HCT116 (cell line): ENCODE measurements around the gene LRRC61. TPM values are rescaled to one million over a fixed set of nuclear protein-coding genes. Genes with fewer than 3 reads are reported as not detected.

ENCODE experiments used
- ATAC-seq: fragments of 200-7000 bp; cut with Tn5 transposase; 2 replicates; pipeline ENCODE4 v1.9.1; 2020; ENCODE audit warnings: mild to moderate bottlenecking, moderate library complexity
- BruUV-seq: library from RNA; stranded (reverse); fragments of 400-500 nt; replicated peaks from 2 replicates; lab custom pipeline; 2021; lab: Mats Ljungman, UMichigan
- CTCF ChIA-PET: fragments of 300-600 bp; sonication (Branson Sonifier 250); formaldehyde crosslinking; loops from one replicate; lab custom pipeline; 2021; ENCODE audit warnings: antibody characterized with exemption; lab: Charles Lee
- POLR2A ChIA-PET: fragments of 300-600, 350-600 bp; sonication (Branson Sonifier 250); formaldehyde crosslinking; loops from one replicate; lab custom pipeline; 2021; ENCODE audit warnings: antibody characterized with exemption; lab: Charles Lee
- RAD21 ChIA-PET, 2 experiments: fragments of 300-600 bp; sonication (Branson Sonifier 250); formaldehyde crosslinking; loops; one replicate each; lab custom pipeline; 2023; ENCODE audit warnings: low total read pairs in 2 of 2; ENCODE audit not compliant: uncharacterized antibody in 2 of 2, unreplicated experiment in 2 of 2, low non-redundant PET in 1 of 2; lab: Charles Lee
- DNase-seq: peaks from one replicate; pipeline ENCODE4 v3.0.0-alpha.2; 2010; ENCODE audit warnings: low read depth, low spot score
- H2AFZ ChIP-seq: fragments of 200-600 bp; shearing (Covaris generic), sonication (generic); 2 replicates; pipeline ENCODE4 v1.6.1; 2017; ENCODE audit warnings: low read depth, mixed run types, mixed read lengths, antibody characterized with exemption, low read length; ENCODE audit not compliant: poor library complexity, severe bottlenecking
- H3K27ac ChIP-seq: 2 replicates; pipeline ENCODE4 v1.5.1; 2012; ENCODE audit warnings: low read depth, low read length
- H3K27me3 ChIP-seq: fragments of 200-600 bp; sonication (generic); 2 replicates; pipeline ENCODE4 v1.6.1; 2016; ENCODE audit warnings: mixed run types, low read length, mixed read lengths; ENCODE audit not compliant: insufficient read depth
- H3K36me3 ChIP-seq, 2 experiments: fragments of 200-500 bp in 1 of 2; fragments of 200-600 bp in 1 of 2; sonication (Bioruptor generic) in 1 of 2; sonication (generic) in 1 of 2; 2 replicates each; pipeline versions ENCODE4 v1.5.1 to v1.6.1; 2014 to 2016; ENCODE audit warnings: low read length in 2 of 2, inconsistent platforms in 1 of 2, mixed read lengths in 1 of 2, mixed run types in 1 of 2; ENCODE audit not compliant: insufficient read depth in 2 of 2, control insufficient read depth in 1 of 2
- H3K4me1 ChIP-seq, 2 experiments: fragments of 200-600 bp in 1 of 2; sonication (generic) in 1 of 2; 2 replicates each; pipeline versions ENCODE4 v1.5.1 to v1.6.1; 2012 to 2017; ENCODE audit warnings: low read length in 2 of 2, inconsistent platforms in 1 of 2, mild to moderate bottlenecking in 1 of 2, mixed read lengths in 1 of 2, mixed run types in 1 of 2, moderate library complexity in 1 of 2; ENCODE audit not compliant: insufficient read depth in 2 of 2, control insufficient read depth in 1 of 2
- H3K4me2 ChIP-seq: fragments of 200-600 bp; sonication (generic); 2 replicates; pipeline ENCODE4 v1.6.1; 2017; ENCODE audit warnings: mixed run types, low read length, mixed read lengths
- H3K4me3 ChIP-seq, 2 experiments: fragments of 200-600 bp in 1 of 2; sonication (generic) in 1 of 2; replicated peaks in 1 of 2; 2 replicates each; pipeline ENCODE4 v1.5.1; 2011 to 2016; ENCODE audit warnings: low read length in 2 of 2, control low read depth in 1 of 2, low read depth in 1 of 2, mild to moderate bottlenecking in 1 of 2, mixed read lengths in 1 of 2, mixed run types in 1 of 2
- H3K79me2 ChIP-seq: fragments of 200-600 bp; sonication (generic); 2 replicates; pipeline ENCODE4 v1.6.1; 2017; ENCODE audit warnings: mild to moderate bottlenecking, mixed run types, low read length, moderate library complexity, mixed read lengths; ENCODE audit not compliant: insufficient read depth
- H3K9ac ChIP-seq: fragments of 200-600 bp; sonication (generic); 2 replicates; pipeline ENCODE4 v1.6.1; 2016; ENCODE audit warnings: low read length, mixed read lengths
- H3K9me2 ChIP-seq: fragments of 200-600 bp; sonication (generic), shearing (Covaris generic); 2 replicates; pipeline ENCODE4 v1.6.1; 2017; ENCODE audit warnings: mixed run types, mild to moderate bottlenecking, moderate library complexity; ENCODE audit not compliant: insufficient read depth
- H3K9me3 ChIP-seq, 2 experiments: fragments of 200-500 bp in 1 of 2; fragments of 200-600 bp in 1 of 2; sonication (Bioruptor generic) in 1 of 2; sonication (generic) in 1 of 2; 2 replicates each; pipeline ENCODE4 v1.6.1; 2014 to 2017; ENCODE audit warnings: low read length in 2 of 2, mixed read lengths in 2 of 2, inconsistent platforms in 1 of 2, low read depth in 1 of 2, mild to moderate bottlenecking in 1 of 2, mixed run types in 1 of 2, moderate library complexity in 1 of 2; ENCODE audit not compliant: control insufficient read depth in 1 of 2, insufficient read depth in 1 of 2
- H4K20me1 ChIP-seq: fragments of 200-600 bp; sonication (generic), shearing (Covaris generic); 2 replicates; pipeline ENCODE4 v1.6.1; 2017; ENCODE audit warnings: mixed run types, mild to moderate bottlenecking, moderate library complexity; ENCODE audit not compliant: insufficient read depth
- ATF3 ChIP-seq: IDR thresholded peaks from 2 replicates; pipeline ENCODE4 v1.6.1; 2012
- CEBPB ChIP-seq: IDR thresholded peaks from 2 replicates; pipeline ENCODE4 v1.6.1; 2012; ENCODE audit warnings: low read depth
- EGR1 ChIP-seq: IDR thresholded peaks from 2 replicates; pipeline ENCODE4 v1.6.1; 2012; ENCODE audit warnings: low read depth
- ELF1 ChIP-seq: IDR thresholded peaks from 2 replicates; pipeline ENCODE4 v1.6.1; 2012; ENCODE audit warnings: low read depth, borderline replicate concordance
- EZH2phosphoT487 ChIP-seq: fragments of 200-600 bp; IDR thresholded peaks from 2 replicates; pipeline ENCODE4 v1.6.1; 2018; ENCODE audit warnings: antibody characterized with exemption, borderline replicate concordance
- FOSL1 ChIP-seq: IDR thresholded peaks from 2 replicates; pipeline ENCODE4 v1.6.1; 2012; ENCODE audit warnings: low read depth
- MAX ChIP-seq: IDR thresholded peaks from 2 replicates; pipeline ENCODE4 v1.6.1; 2012
- POLR2A ChIP-seq: IDR thresholded peaks from 2 replicates; pipeline ENCODE4 v1.7.0; 2011; ENCODE audit warnings: borderline replicate concordance; ENCODE audit not compliant: insufficient read depth, insufficient read length; ENCODE audit errors: extremely low read depth
- POLR2AphosphoS5 ChIP-seq: IDR thresholded peaks from 2 replicates; pipeline ENCODE4 v1.6.1; 2011; ENCODE audit warnings: mild to moderate bottlenecking, low read depth, low read length, moderate library complexity
- RAD21 ChIP-seq: IDR thresholded peaks from 2 replicates; pipeline ENCODE4 v1.6.1; 2012; ENCODE audit warnings: low read depth, mild to moderate bottlenecking
- REST ChIP-seq: IDR thresholded peaks from 2 replicates; pipeline ENCODE4 v1.6.1; 2012; ENCODE audit warnings: low read depth
- SP1 ChIP-seq: IDR thresholded peaks from 2 replicates; pipeline ENCODE4 v1.6.1; 2012; ENCODE audit warnings: low read depth
- TCF7L2 ChIP-seq: IDR thresholded peaks from 2 replicates; pipeline ENCODE4 v1.7.0; 2011; ENCODE audit warnings: borderline replicate concordance, inconsistent platforms; ENCODE audit not compliant: insufficient read depth, insufficient read length; ENCODE audit errors: extremely low read depth
- YY1 ChIP-seq: IDR thresholded peaks from 2 replicates; pipeline ENCODE4 v1.6.1; 2011; ENCODE audit warnings: low read length, low read depth, moderate library complexity, mild to moderate bottlenecking; ENCODE audit not compliant: insufficient replicate concordance; ENCODE audit errors: extremely low read depth
- intact Hi-C: fragments of 100-400 bp; cut with micrococcal nuclease; formaldehyde crosslinking; loops from 2 replicates; pipeline ENCODE4 v1.10.0; 2022
- total RNA-seq: library from RNA; stranded (reverse); gene quantifications from one replicate; pipeline ENCODE4 v1.2.1, GENCODE V29; 2021; ENCODE audit not compliant: unreplicated experiment

LRRC61 gene
- total RNA-seq, 1 experiment from 2014 or later, result 12.0 TPM

- DNase-seq (no peak), ATAC-seq (no peak)
- Histone ChIP-seq H3K79me2 (no peaks in the 10 kb centered on the region), H3K27ac (no peak overlapping the region), H3K36me3 (no peaks in the 10 kb centered on the region), H3K4me1 (no peaks in the 10 kb centered on the region), H3K27me3 (no peaks in the 10 kb centered on the region), H2AFZ (no peak overlapping the region), H3K9me3 (no peaks in the 10 kb centered on the region), H3K4me2 (no peak overlapping the region), H4K20me1 (no peaks in the 10 kb centered on the region), H3K9me2 (no peaks in the 10 kb centered on the region), H3K9ac (no peak overlapping the region), H3K4me3 (no peak overlapping the region)
- no TSS peak for BruUV-seq
- TF ChIP-seq YY1 (no peak), SP1 (no peak), ELF1 (no peak), TCF7L2 (no peak), CEBPB (no peak), POLR2A (no peak), REST (no peak), ATF3 (no peak), EGR1 (no peak), MAX (no peak), POLR2AphosphoS5 (no peak), FOSL1 (no peak), EZH2phosphoT487 (no peak), RAD21 (no peak)
- RAD21 ChIA-PET, result no interaction called here
- intact Hi-C loops, result no loop called here
- CTCF ChIA-PET, result no interaction called here
- POLR2A ChIA-PET, result no interaction called here
Measured at GRCh38 chr7:150333659-150334058, 10.5 kb downstream of the LRRC61 start.
